Right lobe of liver (tissue), 4 donors: ENCODE measurements around the gene STMND1.

ENCODE experiments used
- POLR2A ChIP-seq: fragments of 450-650 bp; IDR thresholded peaks from one replicate; pipeline ENCODE4 v1.6.1; 2017; ENCODE audit warnings: antibody characterized with exemption, mild to moderate bottlenecking
- TF ChIP-seq, protein P1 (sequence below), 4 donors: fragments of 200-600 bp in 3 of 4; fragments of 450-650 bp in 1 of 4; IDR thresholded peaks; one replicate each; pipeline versions ENCODE4 v1.5.1 to v1.8.0; 2016 to 2022; ENCODE audit warnings: antibody characterized with exemption in 4 of 4, mild to moderate bottlenecking in 2 of 4
- donor health status: DM: no; HTN: no; CAD: no.
- donor health status: DM: no; HTN: no; CAD: no.
- donor health status: DM: no; HTN: yes; CAD: no.

DNA sequence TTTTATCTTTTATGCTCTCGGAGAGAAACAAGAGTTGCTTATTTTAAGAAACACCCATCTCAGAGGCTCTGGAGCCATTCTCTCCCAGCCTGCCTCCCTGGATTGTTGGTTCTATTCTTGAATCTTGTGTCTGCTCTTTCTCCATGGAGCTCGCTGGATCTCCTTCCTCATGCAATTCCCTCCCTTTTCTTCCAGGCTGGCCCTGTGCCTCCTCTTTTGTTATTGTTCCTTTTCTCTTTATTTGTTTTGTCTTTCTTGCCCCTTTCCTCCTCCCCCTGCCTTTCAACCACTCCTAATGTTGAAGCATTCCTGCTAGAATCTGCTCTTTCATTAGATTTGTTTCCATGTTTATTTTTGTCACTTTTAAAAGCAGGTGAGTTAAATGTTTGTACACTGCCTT lies 76.5 kb downstream of the STMND1 start:
- TF ChIP-seq POLR2A, result no peak
- TF ChIP-seq, protein P1, sequence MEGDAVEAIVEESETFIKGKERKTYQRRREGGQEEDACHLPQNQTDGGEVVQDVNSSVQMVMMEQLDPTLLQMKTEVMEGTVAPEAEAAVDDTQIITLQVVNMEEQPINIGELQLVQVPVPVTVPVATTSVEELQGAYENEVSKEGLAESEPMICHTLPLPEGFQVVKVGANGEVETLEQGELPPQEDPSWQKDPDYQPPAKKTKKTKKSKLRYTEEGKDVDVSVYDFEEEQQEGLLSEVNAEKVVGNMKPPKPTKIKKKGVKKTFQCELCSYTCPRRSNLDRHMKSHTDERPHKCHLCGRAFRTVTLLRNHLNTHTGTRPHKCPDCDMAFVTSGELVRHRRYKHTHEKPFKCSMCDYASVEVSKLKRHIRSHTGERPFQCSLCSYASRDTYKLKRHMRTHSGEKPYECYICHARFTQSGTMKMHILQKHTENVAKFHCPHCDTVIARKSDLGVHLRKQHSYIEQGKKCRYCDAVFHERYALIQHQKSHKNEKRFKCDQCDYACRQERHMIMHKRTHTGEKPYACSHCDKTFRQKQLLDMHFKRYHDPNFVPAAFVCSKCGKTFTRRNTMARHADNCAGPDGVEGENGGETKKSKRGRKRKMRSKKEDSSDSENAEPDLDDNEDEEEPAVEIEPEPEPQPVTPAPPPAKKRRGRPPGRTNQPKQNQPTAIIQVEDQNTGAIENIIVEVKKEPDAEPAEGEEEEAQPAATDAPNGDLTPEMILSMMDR (IDR thresholded peaks at IDR 0.05), result no peak
